Stimulated activated CD4-positive, alpha-beta T cell treated with anti-CD3 and anti-CD28 coated beads, Interleukin-15, amount 100 ng/mL, for 48 hours (primary cell): ENCODE results near the gene TBXT.

Experiments used
- DNase-seq, 2 donors: peaks; one replicate each; pipeline ENCODE4 v3.0.0-alpha.2; 2020; ENCODE audit warnings: low read depth in 2 of 2

TBXT gene

GRCh38 chr6:166112580-166112979, 55.1 kb downstream of the TBXT start:
- DNase-seq, result no peak

- DNase-seq, result no peak
These were observed 58.0 kb downstream of the TBXT start for GRCh38 chr6:166109608-166110007.
